GM19035 (cell line): ENCODE results near the gene SLC20A1.
"Not testable (repeated sequence)": the region's sequence is repeated elsewhere in the genome, so short reads cannot be mapped to it uniquely, and the experiment has no call there.

Experiments
- ATAC-seq: cut with Tn5 transposase; IDR thresholded peaks from one replicate; pipeline ENCODE4 v1.9.1; 2021; ENCODE audit not compliant: unreplicated experiment

SLC20A1 gene

GRCh38 chr2:112646102-112646719, 472 bp downstream of the SLC20A1 start:
- ATAC-seq = peak; percentile 30

DNA sequence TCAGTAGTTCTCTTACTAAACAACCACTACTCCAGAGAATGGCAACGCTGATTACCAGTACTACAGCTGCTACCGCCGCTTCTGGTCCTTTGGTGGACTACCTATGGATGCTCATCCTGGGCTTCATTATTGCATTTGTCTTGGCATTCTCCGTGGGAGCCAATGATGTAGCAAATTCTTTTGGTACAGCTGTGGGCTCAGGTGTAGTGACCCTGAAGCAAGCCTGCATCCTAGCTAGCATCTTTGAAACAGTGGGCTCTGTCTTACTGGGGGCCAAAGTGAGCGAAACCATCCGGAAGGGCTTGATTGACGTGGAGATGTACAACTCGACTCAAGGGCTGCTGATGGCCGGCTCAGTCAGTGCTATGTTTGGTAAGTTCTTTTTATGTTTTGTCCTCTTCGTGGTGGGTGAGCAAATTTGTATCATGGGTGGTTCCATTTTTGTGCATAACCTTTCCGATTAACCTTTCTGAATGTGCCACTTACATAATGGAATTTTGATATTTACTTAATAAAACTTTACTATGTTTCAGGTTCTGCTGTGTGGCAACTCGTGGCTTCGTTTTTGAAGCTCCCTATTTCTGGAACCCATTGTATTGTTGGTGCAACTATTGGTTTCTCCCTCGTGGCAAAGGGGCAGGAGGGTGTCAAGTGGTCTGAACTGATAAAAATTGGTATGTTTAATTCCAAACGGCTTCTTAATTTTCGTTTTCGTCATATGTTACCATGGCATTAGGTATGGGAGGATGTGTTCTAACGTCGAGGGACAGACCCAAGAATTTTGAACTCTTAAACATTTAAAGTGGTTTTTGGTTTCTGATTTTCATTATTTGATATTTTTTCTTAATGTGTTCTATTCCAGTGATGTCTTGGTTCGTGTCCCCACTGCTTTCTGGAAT, 1.3 kb downstream of the SLC20A1 start:
- no peak for ATAC-seq

DNA sequence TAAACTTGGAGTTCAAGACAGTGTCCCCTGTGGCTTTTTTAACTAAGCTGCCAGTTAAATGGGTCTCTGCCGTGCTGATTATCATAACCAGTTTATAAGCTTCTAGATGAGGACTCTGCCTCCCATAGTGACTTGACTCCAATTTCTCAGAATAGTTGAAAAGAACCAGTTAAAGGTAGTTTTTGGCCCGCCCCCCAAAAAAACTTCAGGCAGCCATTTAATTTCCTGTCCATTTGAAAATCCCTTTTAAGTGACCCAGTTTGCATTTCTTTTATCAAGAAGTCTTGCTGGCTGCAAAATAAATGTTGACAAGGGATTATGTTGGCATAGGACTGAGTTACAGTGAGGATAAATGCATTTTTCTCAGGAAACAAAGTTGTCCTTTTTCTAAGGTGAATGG, 2.3 kb downstream of the SLC20A1 start:
- no peak for ATAC-seq

GRCh38 chr2:112656679-112657078, 10.9 kb downstream of the SLC20A1 start:
- ATAC-seq = no peak

DNA sequence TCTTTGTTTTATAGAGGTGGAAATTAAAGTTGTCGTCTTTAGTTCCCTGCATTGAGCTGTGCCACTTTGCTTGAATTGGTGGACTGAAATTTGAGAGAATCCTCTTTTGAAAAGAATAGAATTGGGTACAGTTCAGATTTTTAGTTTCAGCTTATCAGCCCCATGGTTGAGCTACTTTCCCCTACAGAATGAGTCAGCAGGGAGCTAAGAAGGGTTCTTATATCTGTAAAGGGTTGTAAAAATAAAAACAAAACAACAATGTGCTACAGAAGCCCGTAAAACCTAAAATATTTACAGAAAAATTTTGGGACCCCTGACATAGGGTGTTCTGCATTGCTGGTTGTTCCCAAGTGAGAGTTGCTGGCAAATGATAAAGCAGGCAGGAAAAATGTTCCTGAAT, 12.6 kb downstream of the SLC20A1 start:
- ATAC-seq = no peak

DNA sequence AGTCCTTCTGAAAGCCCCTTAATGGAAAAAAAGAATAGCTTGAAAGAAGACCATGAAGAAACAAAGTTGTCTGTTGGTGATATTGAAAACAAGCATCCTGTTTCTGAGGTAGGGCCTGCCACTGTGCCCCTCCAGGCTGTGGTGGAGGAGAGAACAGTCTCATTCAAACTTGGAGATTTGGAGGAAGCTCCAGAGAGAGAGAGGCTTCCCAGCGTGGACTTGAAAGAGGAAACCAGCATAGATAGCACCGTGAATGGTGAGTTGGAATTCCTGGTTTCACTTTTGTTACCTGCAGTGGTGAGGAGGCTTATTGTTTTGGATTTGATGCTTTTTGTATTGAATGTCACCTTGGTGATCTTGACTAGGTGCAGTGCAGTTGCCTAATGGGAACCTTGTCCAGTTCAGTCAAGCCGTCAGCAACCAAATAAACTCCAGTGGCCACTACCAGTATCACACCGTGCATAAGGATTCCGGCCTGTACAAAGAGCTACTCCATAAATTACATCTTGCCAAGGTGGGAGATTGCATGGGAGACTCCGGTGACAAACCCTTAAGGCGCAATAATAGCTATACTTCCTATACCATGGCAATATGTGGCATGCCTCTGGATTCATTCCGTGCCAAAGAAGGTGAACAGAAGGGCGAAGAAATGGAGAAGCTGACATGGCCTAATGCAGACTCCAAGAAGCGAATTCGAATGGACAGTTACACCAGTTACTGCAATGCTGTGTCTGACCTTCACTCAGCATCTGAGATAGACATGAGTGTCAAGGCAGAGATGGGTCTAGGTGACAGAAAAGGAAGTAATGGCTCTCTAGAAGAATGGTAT, 13.3 kb downstream of the SLC20A1 start:
- no peak for ATAC-seq

GRCh38 chr2:112660138-112660537, 14.4 kb downstream of the SLC20A1 start:
- ATAC-seq = no peak

DNA sequence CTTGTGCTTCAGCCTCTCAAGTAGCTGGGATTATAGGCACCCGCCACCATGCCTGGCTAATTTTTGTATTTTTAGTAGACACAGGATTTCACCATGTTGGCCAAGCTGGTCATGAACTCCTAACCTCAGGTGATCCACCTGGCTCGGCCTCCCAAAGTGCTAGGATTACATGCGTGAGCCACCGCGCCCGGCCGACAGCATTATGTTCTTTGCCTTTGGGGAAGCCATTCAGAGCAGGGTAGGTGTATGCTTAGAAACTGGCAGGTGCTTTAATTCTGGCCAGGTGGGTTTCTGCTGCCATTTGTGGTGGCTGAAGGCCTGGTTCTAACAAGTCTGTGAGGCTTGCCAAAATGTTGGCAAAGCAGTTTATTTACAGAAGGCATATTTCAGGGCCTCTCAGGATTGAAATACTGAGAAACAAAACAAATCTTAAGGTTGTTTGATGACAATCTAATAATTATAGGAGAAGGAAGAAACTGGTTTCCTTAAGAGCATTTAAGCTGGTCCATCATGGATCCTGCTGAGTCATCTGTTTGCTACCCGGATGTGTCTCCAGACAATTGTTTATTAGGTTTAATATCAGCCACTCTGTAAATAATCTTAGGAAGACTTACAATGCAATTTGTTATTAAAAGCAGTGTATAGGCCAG, 16.0 kb downstream of the SLC20A1 start:
- no peak for ATAC-seq

DNA sequence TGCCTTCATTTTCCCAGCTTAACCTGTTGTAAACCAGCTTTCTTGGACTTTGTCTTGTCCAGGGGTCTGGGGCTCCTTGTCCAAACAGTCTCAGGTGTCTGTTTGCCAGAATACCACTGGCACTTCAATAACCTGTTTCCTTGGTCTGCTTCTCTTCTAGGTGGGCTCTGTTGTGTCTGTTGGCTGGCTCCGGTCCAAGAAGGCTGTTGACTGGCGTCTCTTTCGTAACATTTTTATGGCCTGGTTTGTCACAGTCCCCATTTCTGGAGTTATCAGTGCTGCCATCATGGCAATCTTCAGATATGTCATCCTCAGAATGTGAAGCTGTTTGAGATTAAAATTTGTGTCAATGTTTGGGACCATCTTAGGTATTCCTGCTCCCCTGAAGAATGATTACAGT, 17.0 kb downstream of the SLC20A1 start:
- ATAC-seq = no peak

- ATAC-seq = no peak
Measured at GRCh38 chr2:112664689-112665088, 18.9 kb downstream of the SLC20A1 start.

DNA sequence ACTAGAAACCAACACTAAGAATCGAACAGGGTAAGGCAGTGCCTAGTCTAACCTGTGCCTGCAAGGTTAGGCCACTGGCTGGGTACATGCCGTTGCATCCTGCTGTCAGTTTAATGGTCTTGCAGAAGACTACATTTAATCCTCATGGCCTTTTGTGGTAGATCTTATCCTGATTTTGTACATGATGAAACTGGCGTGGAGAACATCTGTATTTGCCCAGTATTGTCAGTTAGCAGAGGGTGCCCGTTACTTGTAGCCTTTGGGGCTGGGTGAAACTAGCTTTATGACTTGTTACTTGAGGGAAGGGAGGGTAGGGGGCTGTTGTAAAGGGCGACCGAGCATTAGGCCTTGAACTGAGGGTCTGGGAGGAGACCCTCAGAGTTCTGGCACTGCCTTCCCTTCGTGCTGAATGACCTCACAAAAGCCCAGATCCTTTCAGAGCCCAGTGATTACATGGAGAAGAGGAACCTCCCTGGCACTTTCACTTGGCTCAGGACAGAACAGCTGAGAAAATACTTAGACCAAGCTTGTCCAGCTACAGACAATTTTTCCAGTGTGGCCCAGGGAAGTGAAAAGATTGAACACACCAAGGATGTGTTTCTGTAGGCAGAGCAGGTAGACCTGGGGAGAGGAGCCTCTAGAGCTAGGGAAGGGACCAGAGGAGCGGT, 19.5 kb downstream of the SLC20A1 start:
- no peak for ATAC-seq

- ATAC-seq = no peak
Measured at GRCh38 chr2:112666761-112667122, 21.0 kb downstream of the SLC20A1 start.

DNA sequence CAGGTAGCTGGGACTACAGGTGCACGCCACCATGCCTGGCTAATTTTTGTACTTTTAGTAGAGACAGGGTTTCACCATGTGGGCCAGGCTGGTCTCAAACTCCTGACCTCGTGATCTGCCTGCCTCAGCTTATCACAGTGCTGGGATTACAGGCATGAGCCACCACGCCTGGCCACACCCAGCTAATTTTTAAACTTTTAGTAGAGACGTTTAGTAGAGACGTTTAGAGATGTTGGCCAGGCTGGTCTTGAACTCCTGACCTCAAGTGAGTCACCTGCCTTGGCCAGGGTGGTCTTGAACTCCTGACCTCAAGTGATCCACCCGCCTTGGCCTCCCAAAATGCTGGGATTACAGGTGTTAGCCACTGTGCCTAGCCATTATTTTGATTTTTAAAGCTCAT, 21.8 kb downstream of the SLC20A1 start:
- not testable (repeated sequence) for ATAC-seq

- ATAC-seq = no peak
Measured at GRCh38 chr2:112669667-112670066, 23.9 kb downstream of the SLC20A1 start.

DNA sequence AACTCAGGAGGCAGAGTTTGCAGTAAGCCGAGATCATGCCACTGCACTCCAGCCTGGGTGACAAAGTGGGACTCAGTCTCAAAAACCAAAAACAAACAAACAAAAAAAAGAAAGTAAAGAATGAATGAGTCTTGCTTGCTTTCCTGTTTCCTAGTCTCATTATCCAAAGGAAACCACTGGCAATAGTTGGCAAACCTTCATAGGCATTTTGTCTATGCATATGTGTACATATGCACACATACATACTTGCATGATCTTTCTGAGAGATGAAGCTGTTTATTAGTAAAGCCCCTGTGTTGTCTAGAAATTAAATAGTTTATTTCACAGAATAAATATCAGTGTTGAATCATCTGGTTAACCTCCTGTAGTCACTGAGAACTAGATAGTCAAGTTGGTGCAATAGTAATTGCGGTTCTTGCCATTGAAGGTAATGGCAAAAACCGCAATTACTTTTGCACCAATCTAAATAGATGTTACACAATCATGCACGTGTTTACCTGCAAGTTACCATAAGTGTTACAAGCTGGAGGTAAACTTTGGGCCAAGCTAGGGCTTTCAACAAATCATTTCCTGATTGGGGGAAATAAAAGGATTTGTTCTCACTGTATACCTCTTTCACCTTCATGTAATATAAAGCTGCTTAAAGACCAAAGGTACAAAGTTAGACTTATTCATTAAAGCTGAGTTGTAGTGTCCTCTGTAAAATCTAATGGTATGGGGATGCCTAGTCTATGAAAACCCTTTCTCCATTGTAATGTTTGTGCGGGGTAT, 24.7 kb downstream of the SLC20A1 start:
- no peak for ATAC-seq

- no peak for ATAC-seq
Measured at GRCh38 chr2:112671801-112672200, 26.1 kb downstream of the SLC20A1 start.

DNA sequence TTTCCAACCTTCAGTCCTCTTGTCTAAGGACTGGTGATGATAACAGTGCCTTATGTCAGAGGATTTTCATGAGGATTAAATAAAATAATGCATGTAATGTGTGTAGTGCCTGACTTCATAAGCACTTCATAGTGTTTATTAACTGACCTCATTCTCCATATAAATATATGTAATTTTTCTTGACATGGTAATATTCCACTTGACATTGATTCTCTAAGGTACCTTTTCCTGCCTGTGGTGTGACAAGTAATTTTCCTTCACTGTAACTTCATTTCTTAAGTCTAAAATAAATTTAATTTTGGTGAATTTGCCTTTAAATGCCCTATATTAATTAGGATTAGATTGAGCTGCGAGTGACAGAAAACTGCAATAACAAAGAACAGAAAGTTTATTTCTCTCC, 27.3 kb downstream of the SLC20A1 start:
- no peak for ATAC-seq

DNA sequence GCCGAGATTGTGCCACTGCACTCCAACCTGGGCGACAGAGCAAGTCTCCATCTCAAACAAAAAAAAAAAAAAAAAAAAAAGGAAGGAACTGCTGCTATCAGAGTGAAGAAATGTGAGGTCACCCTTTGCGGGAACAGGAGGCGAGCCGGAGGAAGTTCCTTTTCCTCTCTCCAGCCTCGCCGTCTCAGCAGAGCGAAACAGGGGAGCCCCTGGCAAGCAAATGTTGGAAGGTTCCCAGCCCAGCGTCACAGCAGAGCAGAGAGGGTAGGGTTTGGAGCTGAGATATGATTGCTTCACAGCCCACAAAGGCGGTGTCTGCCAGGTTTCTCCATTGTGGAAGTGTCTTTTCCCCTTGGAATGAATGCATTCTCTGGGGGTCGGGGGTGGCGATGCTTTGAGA, 28.5 kb downstream of the SLC20A1 start:
- no peak for ATAC-seq

DNA sequence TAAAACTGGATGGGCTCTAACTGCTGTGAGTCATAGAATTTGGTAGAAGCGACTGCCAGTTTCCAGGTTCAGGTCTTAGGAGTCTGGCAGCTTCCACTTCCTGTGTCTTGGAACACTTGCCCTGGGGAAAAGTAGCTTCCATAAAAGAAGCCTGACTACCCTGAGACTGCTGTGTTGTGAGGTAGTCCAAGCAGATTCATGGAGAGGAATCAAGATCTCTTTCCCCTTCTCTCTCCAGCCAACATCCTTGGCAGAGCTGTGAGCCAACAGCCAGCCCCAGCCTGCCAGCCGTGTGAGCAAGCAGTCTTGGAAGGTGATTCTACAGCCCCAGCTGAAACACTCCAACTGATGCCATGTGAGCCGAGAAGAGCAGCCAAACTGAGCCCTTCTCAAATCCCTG, 33.7 kb downstream of the SLC20A1 start:
- no peak for ATAC-seq

DNA sequence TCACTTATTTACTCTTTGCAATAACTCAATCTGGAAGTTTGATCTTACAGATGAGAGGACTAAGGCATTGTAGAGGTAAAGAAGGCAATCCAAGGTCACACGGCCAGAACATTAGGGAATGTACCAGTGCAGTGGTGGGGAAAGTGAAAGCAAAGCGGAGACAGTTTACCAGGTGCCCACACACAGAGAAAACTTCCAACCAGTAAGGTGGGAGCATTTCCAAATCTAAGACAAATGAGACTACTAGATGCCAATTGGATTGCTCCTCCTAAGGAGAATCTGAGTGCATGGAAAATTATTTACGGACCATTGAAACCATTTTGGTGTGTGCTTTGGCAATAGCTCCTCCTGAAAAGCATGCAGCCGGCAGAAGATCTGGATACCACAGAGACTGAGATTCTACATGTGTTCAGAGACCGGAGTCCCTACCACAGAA, 34.9 kb downstream of the SLC20A1 start:
- ATAC-seq = no peak
